GM12878 (cell line): Measurements from ENCODE around the gene NR2F2. TPM values are rescaled to one million over a fixed set of nuclear protein-coding genes. Genes with fewer than 3 reads are reported as not detected.

Source experiments
- ATAC-seq: fragments of 200-7000 bp; cut with Tn5 transposase; 3 replicates; pipeline ENCODE4 v1.9.1; 2020; ENCODE audit warnings: mild to moderate bottlenecking, moderate library complexity
- BruUV-seq: library from RNA; stranded (reverse); fragments of 400-500 nt; replicated peaks from 2 replicates; lab custom pipeline; 2021; lab: Mats Ljungman, UMichigan
- CTCF ChIA-PET: fragments of 300-600 bp; sonication (Branson Sonifier 250); formaldehyde crosslinking; extraction: SDS; loops from one replicate; lab custom pipeline; 2021; ENCODE audit warnings: inconsistent platforms; lab: Yijun Ruan, JAX
- POLR2A ChIA-PET: fragments of 350-600 bp; formaldehyde crosslinking; extraction: SDS; loops from one replicate; lab custom pipeline; 2021; ENCODE audit warnings: inconsistent platforms; lab: Charles Lee
- RAD21 ChIA-PET: fragments of 300-600 bp; sonication (Branson Sonifier 250); formaldehyde crosslinking; loops from one replicate; lab custom pipeline; 2023; ENCODE audit warnings: antibody characterized with exemption; ENCODE audit not compliant: unreplicated experiment; lab: Charles Lee
- SMC1A ChIA-PET: fragments of 300-600 bp; sonication (Branson Sonifier 250); formaldehyde crosslinking; loops from one replicate; lab custom pipeline; 2023; ENCODE audit not compliant: unreplicated experiment, uncharacterized antibody; lab: Charles Lee
- DNase-seq: peaks from one replicate; pipeline ENCODE4 v3.0.0-alpha.2; 2011; ENCODE audit warnings: low read depth, low spot score
- FAIRE-seq: peaks from 3 replicates; lab custom pipeline; 2011; peaks lifted over from hg19 to GRCh38; lab: Jason Lieb, UNC
- H2AFZ ChIP-seq: 2 replicates; pipeline ENCODE4 v1.6.0; 2011; ENCODE audit warnings: low read depth, low read length, control low read depth; ENCODE audit not compliant: control insufficient read depth
- H3K27ac ChIP-seq: 2 replicates; pipeline ENCODE4 v1.5.1; 2011; ENCODE audit warnings: control low read depth; ENCODE audit not compliant: control insufficient read depth, insufficient read depth
- H3K27me3 ChIP-seq, 2 experiments: replicated peaks in 1 of 2; 2 replicates each; pipeline versions ENCODE4 v1.6.0 to v1.6.1; 2011; ENCODE audit warnings: low read length in 1 of 2; ENCODE audit not compliant: control insufficient read depth in 2 of 2, insufficient read depth in 2 of 2
- H3K36me3 ChIP-seq, 2 experiments: 2 replicates each; pipeline ENCODE4 v1.5.1; 2011; ENCODE audit warnings: low read length in 1 of 2; ENCODE audit not compliant: control insufficient read depth in 2 of 2, insufficient read depth in 2 of 2
- H3K4me1 ChIP-seq: 2 replicates; pipeline ENCODE4 v1.6.1; 2011; ENCODE audit warnings: mild to moderate bottlenecking, low read length, moderate library complexity, mixed read lengths; ENCODE audit not compliant: control insufficient read depth, insufficient read depth
- H3K4me2 ChIP-seq: 2 replicates; pipeline ENCODE4 v1.6.0; 2011; ENCODE audit warnings: control low read depth; ENCODE audit not compliant: control insufficient read depth, insufficient read depth
- H3K4me3 ChIP-seq: fragments of 200-600 bp; sonication (generic); 2 replicates; pipeline ENCODE4 v1.5.1; 2016
- H3K79me2 ChIP-seq: 2 replicates; pipeline ENCODE4 v1.6.0; 2011; ENCODE audit warnings: low read length; ENCODE audit not compliant: control insufficient read depth, insufficient read depth
- H3K9ac ChIP-seq: 2 replicates; pipeline ENCODE4 v1.8.0; 2011; ENCODE audit warnings: low read length, control low read depth, mixed read lengths; ENCODE audit not compliant: control insufficient read depth, insufficient read depth
- H3K9me3 ChIP-seq: replicated peaks from 3 replicates; pipeline ENCODE4 v1.5.1; 2011; ENCODE audit warnings: mild to moderate bottlenecking, low read length; ENCODE audit not compliant: control insufficient read depth, insufficient read depth
- H4K20me1 ChIP-seq: 2 replicates; pipeline ENCODE4 v1.6.0; 2011; ENCODE audit not compliant: control insufficient read depth, insufficient read depth
- CBFB ChIP-seq: IDR thresholded peaks from 2 replicates; pipeline ENCODE4 v1.6.1; 2016; ENCODE audit warnings: antibody characterized with exemption, low read depth
- MLLT1 ChIP-seq: fragments of 450-650 bp; IDR thresholded peaks from 2 replicates; pipeline ENCODE4 v1.6.1; 2016; ENCODE audit warnings: mild to moderate bottlenecking
- POLR2AphosphoS2 ChIP-seq: IDR thresholded peaks from 2 replicates; pipeline ENCODE4 v1.6.1; 2011; ENCODE audit warnings: low read depth, mild to moderate bottlenecking, low read length, improper control_type of control experiment, moderate library complexity
- POU2F2 ChIP-seq: IDR thresholded peaks from 3 replicates; pipeline ENCODE4 v1.6.1; 2011; ENCODE audit warnings: low read depth, mild to moderate bottlenecking, low read length, borderline replicate concordance
- TCF3 ChIP-seq: IDR thresholded peaks from 2 replicates; pipeline ENCODE4 v1.6.1; 2012; ENCODE audit warnings: low read depth, mild to moderate bottlenecking, low read length, borderline replicate concordance; ENCODE audit not compliant: insufficient read depth
- ZSCAN29 ChIP-seq: fragments of 450-650 bp; IDR thresholded peaks from 2 replicates; pipeline ENCODE4 v1.6.1; 2017; ENCODE audit warnings: mild to moderate bottlenecking, moderate library complexity
- WGBS: methylation state at CpG from one replicate; pipeline ENCODE4 v1.1.6; 2016; ENCODE audit warnings: low lambda C conversion rate; ENCODE audit not compliant: insufficient replicate concordance, insufficient coverage; ENCODE audit errors: missing lambda C conversion rate; 5-methylcytosine and 5-hydroxymethylcytosine counted together
- in situ Hi-C: fragments of 300-500 bp; cut with MboI; formaldehyde crosslinking; loops from 9 replicates; pipeline ENCODE4 v1.14.3; 2018; ENCODE audit warnings: mixed read lengths
- intact Hi-C: fragments of 100-400 bp; cut with micrococcal nuclease; formaldehyde crosslinking; loops from one replicate; pipeline ENCODE4 v1.14.2; 2022; ENCODE audit not compliant: unreplicated experiment
- polyA plus RNA-seq, 11 experiments: library from polyadenylated mRNA; depleted of rRNA in 4 of 11; unstranded in 6 of 11; stranded (reverse) in 5 of 11; fragments of >200 nt; fragmentation: Nextera tagmentation in 4 of 11; fragmentation: Illumina TruSeq in 1 of 11; extraction: Ambion mirVana in 4 of 11; extraction: Trizol in 1 of 11; gene quantifications; 1 replicate in 1 of 11; 2 replicates in 10 of 11; pipeline versions ENCODE4 v1.2.1 to v1.2.3, GENCODE V29; 2011 to 2016; ENCODE audit warnings: inconsistent platforms in 2 of 11, missing spikeins in 2 of 11, low read depth in 1 of 11
- total RNA-seq, 4 experiments: library from RNA; depleted of rRNA in 3 of 4; stranded (reverse); fragments of >200 nt in 3 of 4; fragmentation: Illumina TruSeq in 1 of 4; extraction: Trizol in 1 of 4; gene quantifications; 2 replicates each; pipeline versions ENCODE4 v1.2.1 to v1.2.3, GENCODE V29; 2013 to 2021

The NR2F2 gene
- total and polyA plus RNA-seq, 10 of the 15 experiments (the other 5 are each of a cell fraction or from before 2014, with no cell fraction given) = 1.1 to 10.1 (median 3.2) TPM

DNA sequence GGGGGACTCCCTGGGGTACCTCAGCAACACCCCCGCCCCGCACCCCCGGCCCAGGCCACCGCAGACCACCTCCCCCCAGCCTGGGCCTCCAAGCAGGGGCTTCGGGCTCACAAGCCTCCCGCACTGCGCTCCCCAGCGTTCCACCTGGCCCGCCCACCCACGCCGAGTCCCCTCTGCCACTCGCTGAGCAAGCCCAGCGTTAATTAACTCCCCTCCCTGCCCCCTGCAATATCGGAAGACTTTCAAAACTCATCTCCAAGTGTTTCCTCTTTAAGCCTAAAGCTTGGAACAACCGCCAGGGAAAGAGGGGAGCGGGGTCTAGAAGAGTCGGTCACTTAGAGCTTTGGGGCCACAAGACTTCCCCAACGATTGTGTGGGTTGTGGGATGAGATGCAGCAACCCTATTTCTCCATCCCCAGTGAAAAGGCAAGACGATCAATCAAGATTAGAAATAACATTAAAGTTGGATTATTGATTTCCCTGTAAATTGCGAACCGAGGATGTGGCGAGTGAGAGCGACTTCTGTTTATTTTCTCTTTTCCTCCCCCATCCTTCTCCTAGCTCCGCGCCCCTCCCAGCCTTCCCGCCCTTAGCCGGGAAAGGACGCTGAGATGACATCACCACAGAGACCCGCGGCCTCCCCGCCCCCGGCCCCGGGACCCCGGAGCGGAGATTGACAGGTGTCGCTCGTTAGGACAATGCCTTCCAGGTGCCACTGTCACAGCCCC lies 30.2 kb downstream of the NR2F2 start:
- H3K4me1 ChIP-seq = peaks cover 6% of the 10 kb centered on the region; the same call in 1 of the 2 replicates
- no peak overlapping the region for H3K4me2 ChIP-seq
- in situ Hi-C loops = no loop called here
- no peak for TF ChIP-seq CBFB
- TF ChIP-seq ZSCAN29 = no peak
- TF ChIP-seq TCF3 = no peak
- 0 out of 2 replicates have a peak, but pooled peaks have one; percentile 21 for TF ChIP-seq MLLT1
- no peak for TF ChIP-seq POLR2AphosphoS2
- TF ChIP-seq POU2F2 = no peak
- no peak for FAIRE-seq
- CTCF ChIA-PET = interaction anchor here (2.9 to 7.5 kb wide), 2 partner anchors 15 to 32 kb away, joined by 8 to 76 read pairs; partner anchors contain the start of gene NR2F2
- no peak for DNase-seq
- POLR2A ChIA-PET = interaction anchor here (2.1 kb wide), 1 partner anchor 11 kb away, joined by 9 read pairs; no protein-coding TSS in a partner anchor
- no TSS peak for BruUV-seq
- no peak overlapping the region for H3K4me3 ChIP-seq
- H3K27ac ChIP-seq = no peak overlapping the region
- RAD21 ChIA-PET = interaction anchor here (0.6 to 1.9 kb wide), 2 partner anchors 885 to 1684 kb away, joined by 3 to 8 read pairs; no protein-coding TSS in a partner anchor
- no peaks in the 10 kb centered on the region for H4K20me1 ChIP-seq
- H3K27me3 ChIP-seq = peaks cover 3 to 11% of the 10 kb centered on the region in 2 experiments
- whole genome bisulfite sequencing = 54% methylated on average over 18 of the region's 37 CpGs
- intact Hi-C loops = no loop called here
- H3K79me2 ChIP-seq = no peaks in the 10 kb centered on the region
- H3K9ac ChIP-seq = no peak overlapping the region
- H3K9me3 ChIP-seq = no peaks in the 10 kb centered on the region; the same call in 2 of the 3 replicates
- H3K36me3 ChIP-seq = no peaks in the 10 kb centered on the region
- ATAC-seq = no peak
- no peak overlapping the region for H2AFZ ChIP-seq
- SMC1A ChIA-PET = interaction anchor here (1.4 to 1.5 kb wide), 2 partner anchors 30 to 187 kb away, joined by 3 to 4 read pairs; partner anchors contain the start of gene NR2F2
